A549 (cell line): ENCODE data around the gene SLC25A47. TPM values are rescaled to one million over a fixed set of nuclear protein-coding genes. Genes with fewer than 3 reads are reported as not detected.

Source experiments
- ATAC-seq, 2 experiments: fragments of 200-7000 bp in 1 of 2; fragments of >200 bp in 1 of 2; cut with Nextera tagmentation in 1 of 2; cut with Tn5 transposase in 1 of 2; 3 replicates each; pipeline versions ENCODE4 v1.8.0 to v1.9.1; 2018 to 2020; ENCODE audit warnings: mild to moderate bottlenecking in 1 of 2, moderate library complexity in 1 of 2
- CTCF ChIA-PET: fragments of 300-600 bp; sonication (Branson Sonifier 250); formaldehyde crosslinking; extraction: SDS; loops from one replicate; lab custom pipeline; 2021; ENCODE audit warnings: antibody characterized with exemption, inconsistent platforms; lab: Yijun Ruan, JAX
- POLR2A ChIA-PET: fragments of 350-600 bp; formaldehyde crosslinking; extraction: SDS; loops from one replicate; lab custom pipeline; 2021; ENCODE audit warnings: antibody characterized with exemption, inconsistent platforms; lab: Yijun Ruan, JAX
- DNase-seq, 2 experiments: peaks; one replicate each; pipeline versions ENCODE4 v3.0.0 to v3.0.0-alpha.2; 2011 to 2016; ENCODE audit warnings: low read depth in 1 of 2, low spot score in 1 of 2
- FAIRE-seq: peaks from 2 replicates; lab custom pipeline; 2011; peaks lifted over from hg19 to GRCh38; lab: Jason Lieb, UNC
- H3K27ac ChIP-seq, 2 experiments: fragments of >200 bp; sonication (Bioruptor Twin); formaldehyde crosslinking; 3 replicates each; pipeline ENCODE4 v1.5.1; 2016 to 2017
- H3K4me1 ChIP-seq: fragments of >200 bp; sonication (Bioruptor Twin); formaldehyde crosslinking; 3 replicates; pipeline ENCODE4 v1.6.1; 2016
- H3K4me2 ChIP-seq: fragments of >200 bp; sonication (Bioruptor Twin); formaldehyde crosslinking; 3 replicates; pipeline ENCODE4 v1.6.1; 2016
- H3K4me3 ChIP-seq: fragments of >200 bp; sonication (Bioruptor Twin); formaldehyde crosslinking; 3 replicates; pipeline ENCODE4 v1.5.1; 2016
- H3K9me3 ChIP-seq: fragments of >200 bp; sonication (Bioruptor Twin); formaldehyde crosslinking; 3 replicates; pipeline ENCODE4 v1.6.1; 2016
- CBX2 ChIP-seq: fragments of 200-600 bp; sonication (generic); IDR thresholded peaks from 2 replicates; pipeline ENCODE4 v1.6.1; 2016; ENCODE audit warnings: low read depth, mild to moderate bottlenecking, borderline replicate concordance
- CEBPB ChIP-seq, 2 experiments: fragments of >200 bp in 1 of 2; sonication (Bioruptor Twin) in 1 of 2; formaldehyde crosslinking in 1 of 2; IDR thresholded peaks; 2 replicates each; pipeline ENCODE4 v1.6.1; 2012 to 2016
- EHMT2 ChIP-seq: fragments of 200-600 bp; sonication (generic); IDR thresholded peaks from 2 replicates; pipeline ENCODE4 v1.6.1; 2016; ENCODE audit warnings: antibody characterized with exemption, low read depth, mild to moderate bottlenecking, moderate library complexity
- ELK1 ChIP-seq: fragments of 150-350 bp; IDR thresholded peaks from 2 replicates; pipeline ENCODE4 v1.6.1; 2014; ENCODE audit warnings: low read depth, mild to moderate bottlenecking, low read length
- FOSB ChIP-seq: fragments of 250-450 bp; sonication (Bioruptor Pico); IDR thresholded peaks from 2 replicates; pipeline ENCODE4 v1.5.0; 2020; ENCODE audit warnings: mild to moderate bottlenecking, moderate library complexity
- FOXS1 ChIP-seq: fragments of 250-450 bp; sonication (Bioruptor Pico); IDR thresholded peaks from 2 replicates; pipeline ENCODE4 v1.5.0; 2020; ENCODE audit warnings: mild to moderate bottlenecking, moderate library complexity
- HEYL ChIP-seq: fragments of 250-450 bp; sonication (Bioruptor Pico); IDR thresholded peaks from 2 replicates; pipeline ENCODE4 v1.8.0; 2021; ENCODE audit warnings: mild to moderate bottlenecking, moderate library complexity
- HOXA7 ChIP-seq: fragments of 250-450 bp; sonication (Bioruptor Pico); IDR thresholded peaks from 2 replicates; pipeline ENCODE4 v1.5.0; 2020; ENCODE audit warnings: mild to moderate bottlenecking, moderate library complexity
- JUNB ChIP-seq: fragments of >200 bp; sonication (Bioruptor Twin); formaldehyde crosslinking; IDR thresholded peaks from 2 replicates; pipeline ENCODE4 v1.6.1; 2016
- MAFK ChIP-seq: fragments of 450-650 bp; IDR thresholded peaks from 2 replicates; pipeline ENCODE4 v1.6.1; 2014; ENCODE audit not compliant: partially characterized antibody
- MAX ChIP-seq: IDR thresholded peaks from 2 replicates; pipeline ENCODE4 v1.6.1; 2012
- MYC ChIP-seq: IDR thresholded peaks from 2 replicates; pipeline ENCODE4 v1.6.1; 2012; ENCODE audit warnings: mild to moderate bottlenecking, inconsistent platforms, low read length, improper control_type of control experiment, borderline replicate concordance
- NFE2L2 ChIP-seq: fragments of 150-350 bp; conservative IDR thresholded peaks from 2 replicates; pipeline ENCODE4 v1.6.1; 2014; ENCODE audit warnings: low read length
- NR3C1 ChIP-seq: fragments of >200 bp; sonication (Bioruptor Twin); formaldehyde crosslinking; IDR thresholded peaks from 3 replicates; pipeline ENCODE4 v1.6.1; 2017
- PHF8 ChIP-seq: fragments of 200-600 bp; sonication (generic); IDR thresholded peaks from 2 replicates; pipeline ENCODE4 v1.6.1; 2016; ENCODE audit warnings: low read depth, mild to moderate bottlenecking, antibody characterized with exemption, moderate library complexity, borderline replicate concordance
- RARB ChIP-seq: fragments of 250-450 bp; sonication (Bioruptor Pico); IDR thresholded peaks from 2 replicates; pipeline ENCODE4 v1.8.0; 2021; ENCODE audit warnings: mild to moderate bottlenecking, moderate library complexity
- SREBF2 ChIP-seq: fragments of 450-650 bp; IDR thresholded peaks from 2 replicates; pipeline ENCODE4 v1.6.1; 2014; ENCODE audit warnings: mild to moderate bottlenecking, moderate library complexity
- TFCP2L1 ChIP-seq: fragments of 250-450 bp; sonication (Bioruptor Pico); IDR thresholded peaks from 2 replicates; pipeline ENCODE4 v1.5.0; 2021; ENCODE audit warnings: mild to moderate bottlenecking
- TP53 ChIP-seq: fragments of 250-450 bp; sonication (Bioruptor Pico); IDR thresholded peaks from 2 replicates; pipeline ENCODE4 v1.5.0; 2021; ENCODE audit warnings: mild to moderate bottlenecking, moderate library complexity
- ZC3H11A ChIP-seq: fragments of 450-650 bp; IDR thresholded peaks from 2 replicates; pipeline ENCODE4 v1.6.1; 2014; ENCODE audit warnings: antibody characterized with exemption, mild to moderate bottlenecking
- ZNF302 ChIP-seq: fragments of 250-450 bp; sonication (Bioruptor Pico); IDR thresholded peaks from 2 replicates; pipeline ENCODE4 v1.9.0; 2021; ENCODE audit warnings: inconsistent platforms, mild to moderate bottlenecking, moderate library complexity
- whole genome bisulfite sequencing: methylation state at CpG from one replicate; pipeline ENCODE4 v1.1.6; 2017; ENCODE audit errors: missing lambda C conversion rate; 5-methylcytosine and 5-hydroxymethylcytosine counted together
- polyA plus RNA-seq, 4 experiments: library from polyadenylated mRNA; depleted of rRNA in 3 of 4; stranded (reverse); fragments of >200 nt; fragmentation: RNase III in 1 of 4; extraction: RNeasy Plus Mini Kit Qiagen cat#74134 plus additional on column Dnase treatment in 1 of 4; gene quantifications; 2 replicates in 3 of 4; 3 replicates in 1 of 4; pipeline ENCODE4 v1.2.3, GENCODE V29; 2011 to 2017
- TF ChIP-seq, protein P1 (sequence below): fragments of >200 bp; sonication (Bioruptor Twin); formaldehyde crosslinking; IDR thresholded peaks from 3 replicates; pipeline ENCODE4 v1.5.1; 2016
- TF ChIP-seq, protein P2 (sequence below): IDR thresholded peaks from 2 replicates; pipeline ENCODE4 v1.6.1; 2012; ENCODE audit warnings: low read depth, borderline replicate concordance

Gene SLC25A47
- polyA plus RNA-seq, 2 of the 4 experiments (the other 2 are of a cell fraction) = not detected

GRCh38 chr14:100370003-100370402, 46.9 kb downstream of the SLC25A47 start:
- TF ChIP-seq CBX2 = no peak
- TF ChIP-seq MYC = no peak
- no peak for TF ChIP-seq TP53 (CRISPR knock-in tag)
- no peak for TF ChIP-seq HEYL (CRISPR knock-in tag)
- TF ChIP-seq, protein P1, sequence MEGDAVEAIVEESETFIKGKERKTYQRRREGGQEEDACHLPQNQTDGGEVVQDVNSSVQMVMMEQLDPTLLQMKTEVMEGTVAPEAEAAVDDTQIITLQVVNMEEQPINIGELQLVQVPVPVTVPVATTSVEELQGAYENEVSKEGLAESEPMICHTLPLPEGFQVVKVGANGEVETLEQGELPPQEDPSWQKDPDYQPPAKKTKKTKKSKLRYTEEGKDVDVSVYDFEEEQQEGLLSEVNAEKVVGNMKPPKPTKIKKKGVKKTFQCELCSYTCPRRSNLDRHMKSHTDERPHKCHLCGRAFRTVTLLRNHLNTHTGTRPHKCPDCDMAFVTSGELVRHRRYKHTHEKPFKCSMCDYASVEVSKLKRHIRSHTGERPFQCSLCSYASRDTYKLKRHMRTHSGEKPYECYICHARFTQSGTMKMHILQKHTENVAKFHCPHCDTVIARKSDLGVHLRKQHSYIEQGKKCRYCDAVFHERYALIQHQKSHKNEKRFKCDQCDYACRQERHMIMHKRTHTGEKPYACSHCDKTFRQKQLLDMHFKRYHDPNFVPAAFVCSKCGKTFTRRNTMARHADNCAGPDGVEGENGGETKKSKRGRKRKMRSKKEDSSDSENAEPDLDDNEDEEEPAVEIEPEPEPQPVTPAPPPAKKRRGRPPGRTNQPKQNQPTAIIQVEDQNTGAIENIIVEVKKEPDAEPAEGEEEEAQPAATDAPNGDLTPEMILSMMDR = no peak
- TF ChIP-seq PHF8 = no peak
- TF ChIP-seq ZNF302 (CRISPR knock-in tag) = no peak
- no peak for TF ChIP-seq ZC3H11A
- TF ChIP-seq MAFK = no peak
- TF ChIP-seq NR3C1 = no peak
- no peak for TF ChIP-seq ELK1
- TF ChIP-seq NFE2L2 = no peak
- no peak for TF ChIP-seq FOXS1 (CRISPR knock-in tag)
- no peak for TF ChIP-seq RARB (CRISPR knock-in tag)
- FAIRE-seq (no peak), DNase-seq (no peak), ATAC-seq (no peak)
- Histone ChIP-seq H3K4me3 (no peak overlapping the region), H3K4me1 (peaks cover 7% of the 10 kb centered on the region; the same call in 2 of the 3 replicates), H3K27ac (no peak overlapping the region), H3K4me2 (no peak overlapping the region), H3K9me3 (no peaks in the 10 kb centered on the region)
- 98% methylated on average over 4 of the region's 4 CpGs for WGBS
- ChIA-PET POLR2A (no interaction called here), CTCF (interaction anchor here (1.2 kb wide), 1 partner anchor 14 kb away, joined by 4 read pairs; no protein-coding TSS in a partner anchor)

DNA sequence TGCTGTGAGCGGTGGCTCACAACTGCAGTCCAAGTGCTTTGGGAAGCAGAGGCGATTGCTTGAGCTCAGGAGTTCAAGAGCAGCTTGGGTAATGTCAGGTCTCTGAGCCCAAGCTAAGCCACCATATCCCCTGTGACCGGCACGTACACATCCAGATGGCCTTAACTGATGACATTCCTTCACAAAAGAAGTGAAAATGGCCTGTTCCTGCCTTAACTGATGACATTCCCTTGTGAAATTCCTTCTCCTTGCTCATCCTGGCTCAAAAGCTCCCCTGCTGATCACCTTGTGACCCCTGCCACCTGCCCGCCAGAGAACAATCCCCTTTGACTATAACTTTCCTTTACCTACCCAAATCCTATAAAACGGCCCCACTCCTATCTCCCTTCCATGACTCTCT, 48.6 kb downstream of the SLC25A47 start:
- DNase-seq (no peak), FAIRE-seq (no peak), ATAC-seq (no peak)
- TF ChIP-seq MAX = no peak
- TF ChIP-seq, protein P2, sequence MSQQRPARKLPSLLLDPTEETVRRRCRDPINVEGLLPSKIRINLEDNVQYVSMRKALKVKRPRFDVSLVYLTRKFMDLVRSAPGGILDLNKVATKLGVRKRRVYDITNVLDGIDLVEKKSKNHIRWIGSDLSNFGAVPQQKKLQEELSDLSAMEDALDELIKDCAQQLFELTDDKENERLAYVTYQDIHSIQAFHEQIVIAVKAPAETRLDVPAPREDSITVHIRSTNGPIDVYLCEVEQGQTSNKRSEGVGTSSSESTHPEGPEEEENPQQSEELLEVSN = no peak
- TF ChIP-seq, protein P1 = no peak
- TF ChIP-seq CEBPB (IDR thresholded peaks at IDR 0.05) = no peak
- TF ChIP-seq JUNB = no peak
- no peak for TF ChIP-seq EHMT2
- no peak for TF ChIP-seq SREBF2
- no peak for TF ChIP-seq RARB (CRISPR knock-in tag)
- no peak for TF ChIP-seq TFCP2L1 (CRISPR knock-in tag)
- TF ChIP-seq PHF8 = no peak
- TF ChIP-seq FOSB (CRISPR knock-in tag) = no peak
- no peak for TF ChIP-seq NFE2L2
- TF ChIP-seq HOXA7 (CRISPR knock-in tag) = no peak
- no peak for TF ChIP-seq MAFK
- POLR2A ChIA-PET = no interaction called here
- CTCF ChIA-PET = interaction anchor here (1.4 to 2.1 kb wide), 3 partner anchors 10 to 86 kb away, joined by 4 read pairs; no protein-coding TSS in a partner anchor
- Histone ChIP-seq H3K4me2 (no peak overlapping the region), H3K4me3 (no peak overlapping the region), H3K9me3 (no peaks in the 10 kb centered on the region), H3K27ac (no peak overlapping the region), H3K4me1 (peaks cover 11% of the 10 kb centered on the region; the same call in 2 of the 3 replicates)
- WGBS = 88% methylated on average over 6 of the region's 6 CpGs
